H9 (cell line): Measurements from ENCODE around the gene AIFM3. TPM values are rescaled to one million over a fixed set of nuclear protein-coding genes. Genes with fewer than 3 reads are reported as not detected.

Source experiments
- DNase-seq: peaks from one replicate; pipeline ENCODE4 v3.0.0-alpha.2; 2017
- H2AFZ ChIP-seq: one replicate; pipeline ENCODE4 v1.6.1; 2013; ENCODE audit warnings: mild to moderate bottlenecking, low read length, control low read depth, moderate library complexity
- H2AK5ac ChIP-seq: 2 replicates; pipeline ENCODE4 v1.6.1; 2013; ENCODE audit warnings: low read length, control low read depth, mixed read lengths; ENCODE audit not compliant: insufficient read length
- H2BK120ac ChIP-seq: one replicate; pipeline ENCODE4 v1.6.1; 2013; ENCODE audit warnings: low read depth, mild to moderate bottlenecking, low read length, control low read depth, inconsistent platforms; ENCODE audit not compliant: poor library complexity, severe bottlenecking
- H2BK12ac ChIP-seq: 2 replicates; pipeline ENCODE4 v1.6.1; 2013; ENCODE audit warnings: low read length, control low read depth, mixed read lengths, low read depth; ENCODE audit not compliant: insufficient read length
- H2BK15ac ChIP-seq: 2 replicates; pipeline ENCODE4 v1.6.1; 2013; ENCODE audit warnings: low read depth, low read length, control low read depth
- H2BK20ac ChIP-seq: one replicate; pipeline ENCODE4 v1.6.1; 2013; ENCODE audit warnings: low read depth, mild to moderate bottlenecking, low read length, control low read depth, inconsistent platforms; ENCODE audit not compliant: poor library complexity, severe bottlenecking
- H2BK5ac ChIP-seq: 2 replicates; pipeline ENCODE4 v1.6.1; 2013; ENCODE audit warnings: low read length, control low read depth, mixed read lengths; ENCODE audit not compliant: insufficient read length
- H3K14ac ChIP-seq: 2 replicates; pipeline ENCODE4 v1.6.1; 2013; ENCODE audit warnings: low read length, control low read depth; ENCODE audit not compliant: insufficient read depth
- H3K18ac ChIP-seq: 2 replicates; pipeline ENCODE4 v1.6.1; 2013; ENCODE audit warnings: low read depth, mild to moderate bottlenecking, mixed read lengths, low read length, control low read depth; ENCODE audit not compliant: insufficient read length
- H3K23ac ChIP-seq: 2 replicates; pipeline ENCODE4 v1.6.1; 2013; ENCODE audit warnings: low read length, control low read depth, mixed read lengths, low read depth; ENCODE audit not compliant: insufficient read length
- H3K23me2 ChIP-seq: 2 replicates; pipeline ENCODE4 v1.6.1; 2013; ENCODE audit warnings: low read depth, mild to moderate bottlenecking, mixed read lengths, low read length, control low read depth; ENCODE audit not compliant: insufficient read length, poor library complexity, severe bottlenecking
- H3K27ac ChIP-seq: 2 replicates; pipeline ENCODE4 v1.5.1; 2013; ENCODE audit warnings: low read length, control low read depth, mixed read lengths, low read depth; ENCODE audit not compliant: insufficient read length
- H3K27me3 ChIP-seq: 2 replicates; pipeline ENCODE4 v1.6.1; 2013; ENCODE audit warnings: low read length, control low read depth, inconsistent platforms; ENCODE audit not compliant: insufficient read depth
- H3K4ac ChIP-seq: 2 replicates; pipeline ENCODE4 v1.6.1; 2013; ENCODE audit warnings: low read depth, mild to moderate bottlenecking, control low read depth, inconsistent platforms, low read length, moderate library complexity
- H3K4me1 ChIP-seq: 2 replicates; pipeline ENCODE4 v1.6.1; 2013; ENCODE audit warnings: low read length, control low read depth, inconsistent platforms; ENCODE audit not compliant: insufficient read depth
- H3K4me2 ChIP-seq: 2 replicates; pipeline ENCODE4 v1.6.1; 2013; ENCODE audit warnings: low read length, control low read depth, mixed read lengths; ENCODE audit not compliant: insufficient read length, insufficient read depth
- H3K56ac ChIP-seq: 2 replicates; pipeline ENCODE4 v1.6.1; 2013; ENCODE audit warnings: low read depth, mild to moderate bottlenecking, mixed read lengths, low read length, control low read depth; ENCODE audit not compliant: insufficient read length
- H3K79me1 ChIP-seq: 2 replicates; pipeline ENCODE4 v1.6.1; 2013; ENCODE audit warnings: low read depth, mild to moderate bottlenecking, moderate library complexity, low read length, control low read depth, inconsistent platforms; ENCODE audit not compliant: insufficient read depth, poor library complexity, severe bottlenecking
- H3K79me2 ChIP-seq: 2 replicates; pipeline ENCODE4 v1.6.1; 2013; ENCODE audit warnings: low read length, control low read depth, inconsistent platforms; ENCODE audit not compliant: insufficient read depth
- H3K9ac ChIP-seq: 2 replicates; pipeline ENCODE4 v1.6.1; 2013; ENCODE audit warnings: low read length, control low read depth, mixed read lengths; ENCODE audit not compliant: insufficient read length; ENCODE audit errors: extremely low read depth
- H3K9me3 ChIP-seq: one replicate; pipeline ENCODE4 v1.6.1; 2013; ENCODE audit warnings: low read depth, low read length, inconsistent platforms; ENCODE audit not compliant: control insufficient read depth
- H3T11ph ChIP-seq: one replicate; pipeline ENCODE4 v1.6.1; 2013; ENCODE audit warnings: mild to moderate bottlenecking, low read length, control low read depth, inconsistent platforms
- H4K20me1 ChIP-seq: one replicate; pipeline ENCODE4 v1.6.1; 2013; ENCODE audit not compliant: control insufficient read depth, insufficient read length, insufficient read depth
- H4K5ac ChIP-seq: 2 replicates; pipeline ENCODE4 v1.6.1; 2013; ENCODE audit warnings: low read depth, mild to moderate bottlenecking, mixed read lengths, low read length, control low read depth; ENCODE audit not compliant: insufficient read length
- H4K8ac ChIP-seq: replicated peaks from 2 replicates; pipeline ENCODE4 v1.6.1; 2013; ENCODE audit warnings: low read length, control low read depth, mixed read lengths, low read depth; ENCODE audit not compliant: insufficient read length
- H4K91ac ChIP-seq: 2 replicates; pipeline ENCODE4 v1.6.1; 2013; ENCODE audit warnings: low read depth, mild to moderate bottlenecking, moderate library complexity, mixed read lengths, low read length, control low read depth; ENCODE audit not compliant: insufficient read length
- H3K27ac Mint-ChIP-seq, 3 experiments: 2 replicates in 2 of 3; 3 replicates in 1 of 3; pipeline ENCODE4 v1.8.0; 2020 to 2021; ENCODE audit warnings: mixed read lengths in 3 of 3, mild to moderate bottlenecking in 1 of 3, moderate library complexity in 1 of 3
- H3K27me3 Mint-ChIP-seq: 2 replicates; pipeline ENCODE4 v1.8.0; 2021; ENCODE audit warnings: low read depth, mild to moderate bottlenecking, moderate library complexity, mixed read lengths
- H3K36me3 Mint-ChIP-seq, 3 experiments: 2 replicates in 2 of 3; 3 replicates in 1 of 3; pipeline ENCODE4 v1.8.0; 2020 to 2021; ENCODE audit warnings: low read depth in 3 of 3, mixed read lengths in 3 of 3; ENCODE audit not compliant: insufficient read depth in 1 of 3
- H3K4me1 Mint-ChIP-seq, 2 experiments: 2 replicates each; pipeline ENCODE4 v1.8.0; 2020; ENCODE audit warnings: mixed read lengths in 2 of 2
- H3K4me3 Mint-ChIP-seq, 2 experiments: 2 replicates in 1 of 2; 3 replicates in 1 of 2; pipeline ENCODE4 v1.8.0; 2020 to 2021; ENCODE audit warnings: mild to moderate bottlenecking in 2 of 2, mixed read lengths in 2 of 2, moderate library complexity in 1 of 2
- H3K9me3 Mint-ChIP-seq, 2 experiments: 2 replicates in 1 of 2; 3 replicates in 1 of 2; pipeline ENCODE4 v1.8.0; 2020; ENCODE audit warnings: mild to moderate bottlenecking in 2 of 2, mixed read lengths in 2 of 2, moderate library complexity in 1 of 2
- WGBS: extraction: QIAGEN DNeasy Blood & Tissue Kit; methylation state at CpG from one replicate; pipeline ENCODE4 v1.1.7; 2013; ENCODE audit warnings: missing lambda C conversion rate, low lambda C conversion rate, mixed read lengths; ENCODE audit not compliant: insufficient read length; ENCODE audit errors: extremely low coverage; 5-methylcytosine and 5-hydroxymethylcytosine counted together
- total RNA-seq: library from RNA; stranded (reverse); gene quantifications from 2 replicates; pipeline ENCODE4 v1.2.1, GENCODE V29; 2021
- TF ChIP-seq, protein P1 (sequence below): fragments of 200-600 bp; sonication (generic); conservative IDR thresholded peaks from 3 replicates; pipeline ENCODE4 v1.8.0; 2021; ENCODE audit warnings: antibody characterized with exemption, mild to moderate bottlenecking

Gene AIFM3
- total RNA-seq, 1 experiment from 2014 or later = 1.9 TPM

DNA sequence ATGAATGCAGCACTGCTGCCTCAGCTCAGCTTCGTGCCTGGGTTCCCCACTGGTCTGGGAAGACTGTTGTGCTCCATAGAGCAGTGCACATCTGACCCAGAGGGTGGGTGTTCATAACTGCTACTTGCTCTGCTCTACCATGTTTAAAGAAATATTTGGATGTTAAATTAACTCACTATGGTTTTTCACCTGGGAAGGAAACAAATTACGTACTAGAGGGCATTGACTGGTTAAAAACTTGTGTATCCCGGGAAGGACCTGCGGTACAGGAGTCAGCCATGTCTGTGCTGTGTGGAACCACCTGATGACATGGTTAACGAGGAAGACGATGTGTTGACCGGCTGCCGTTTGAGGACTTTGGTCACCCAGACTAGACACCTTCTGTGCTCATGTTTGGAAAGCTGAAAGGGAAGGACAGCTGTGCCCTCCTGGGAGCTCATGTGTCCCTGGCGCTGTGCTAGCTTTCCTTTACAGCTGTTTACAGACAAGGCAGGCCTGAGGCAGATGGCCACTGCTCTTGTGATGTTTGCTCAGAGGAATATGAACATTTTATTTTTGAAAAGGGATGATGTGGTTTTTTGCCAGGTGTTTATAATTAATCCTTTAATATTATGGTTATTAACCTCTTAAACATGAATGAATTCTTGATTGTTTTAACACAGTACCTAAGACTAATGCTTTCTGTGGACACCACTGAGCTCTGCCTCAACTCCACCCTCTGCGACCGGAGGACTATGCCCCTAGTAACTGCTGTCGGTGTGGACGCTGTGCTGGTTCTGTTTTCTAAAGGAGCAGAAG is 14.3 kb upstream of the AIFM3 start:
- Histone ChIP-seq H3K4me1 (no peaks in the 10 kb centered on the region), H3K4me2 (no peak overlapping the region), H2BK5ac (no peak overlapping the region), H3K14ac (no peak overlapping the region), H2BK20ac (no peak overlapping the region), H4K8ac (no peak overlapping the region), H3T11ph (no peak overlapping the region), H3K9me3 (no peaks in the 10 kb centered on the region), H2BK15ac (no peak overlapping the region), H2BK12ac (no peak overlapping the region), H4K20me1 (no peaks in the 10 kb centered on the region), H3K79me2 (peaks cover 3% of the 10 kb centered on the region; the same call in 1 of the 2 replicates), H3K56ac (no peak overlapping the region), H3K23me2 (no peaks in the 10 kb centered on the region), H4K91ac (no peak overlapping the region), H3K18ac (no peak overlapping the region), H2AK5ac (no peak overlapping the region), H3K27ac (no peak overlapping the region), H3K27me3 (no peaks in the 10 kb centered on the region), H3K9ac (no peak overlapping the region), H2AFZ (no peak overlapping the region), H3K79me1 (peaks cover 5% of the 10 kb centered on the region), H4K5ac (no peak overlapping the region), H3K4ac (no peak overlapping the region), H2BK120ac (no peak overlapping the region), H3K23ac (no peak overlapping the region)
- H3K4me3 Mint-ChIP-seq = no peak overlapping the region; a peak in 1 of 5 replicates
- H3K9me3 Mint-ChIP-seq = no peaks in the 10 kb centered on the region
- no CpG with 5 or more reads among the region's 13 CpGs for WGBS
- TF ChIP-seq, protein P1, sequence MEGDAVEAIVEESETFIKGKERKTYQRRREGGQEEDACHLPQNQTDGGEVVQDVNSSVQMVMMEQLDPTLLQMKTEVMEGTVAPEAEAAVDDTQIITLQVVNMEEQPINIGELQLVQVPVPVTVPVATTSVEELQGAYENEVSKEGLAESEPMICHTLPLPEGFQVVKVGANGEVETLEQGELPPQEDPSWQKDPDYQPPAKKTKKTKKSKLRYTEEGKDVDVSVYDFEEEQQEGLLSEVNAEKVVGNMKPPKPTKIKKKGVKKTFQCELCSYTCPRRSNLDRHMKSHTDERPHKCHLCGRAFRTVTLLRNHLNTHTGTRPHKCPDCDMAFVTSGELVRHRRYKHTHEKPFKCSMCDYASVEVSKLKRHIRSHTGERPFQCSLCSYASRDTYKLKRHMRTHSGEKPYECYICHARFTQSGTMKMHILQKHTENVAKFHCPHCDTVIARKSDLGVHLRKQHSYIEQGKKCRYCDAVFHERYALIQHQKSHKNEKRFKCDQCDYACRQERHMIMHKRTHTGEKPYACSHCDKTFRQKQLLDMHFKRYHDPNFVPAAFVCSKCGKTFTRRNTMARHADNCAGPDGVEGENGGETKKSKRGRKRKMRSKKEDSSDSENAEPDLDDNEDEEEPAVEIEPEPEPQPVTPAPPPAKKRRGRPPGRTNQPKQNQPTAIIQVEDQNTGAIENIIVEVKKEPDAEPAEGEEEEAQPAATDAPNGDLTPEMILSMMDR = no peak
- H3K4me1 Mint-ChIP-seq = peaks cover 6 to 10% of the 10 kb centered on the region in 2 experiments
- H3K27ac Mint-ChIP-seq = peak overlapping the region in 2 of 3 experiments; percentile 18 to 26; a peak in 4 of 7 replicates
- peaks cover 20 to 57% (median 54%) of the 10 kb centered on the region in 3 experiments; a peak in 6 of 7 replicates for H3K36me3 Mint-ChIP-seq
- no peak for DNase-seq
- peaks cover 6% of the 10 kb centered on the region for H3K27me3 Mint-ChIP-seq
